ENCODE results near the gene WDR55. TPM values are rescaled to one million over a fixed set of nuclear protein-coding genes. Genes with fewer than 3 reads are reported as not detected.

The WDR55 gene
- polyA plus RNA-seq, 1 of the 3 experiments (the other 2 are of a cell fraction), result 28.3 TPM

DNA sequence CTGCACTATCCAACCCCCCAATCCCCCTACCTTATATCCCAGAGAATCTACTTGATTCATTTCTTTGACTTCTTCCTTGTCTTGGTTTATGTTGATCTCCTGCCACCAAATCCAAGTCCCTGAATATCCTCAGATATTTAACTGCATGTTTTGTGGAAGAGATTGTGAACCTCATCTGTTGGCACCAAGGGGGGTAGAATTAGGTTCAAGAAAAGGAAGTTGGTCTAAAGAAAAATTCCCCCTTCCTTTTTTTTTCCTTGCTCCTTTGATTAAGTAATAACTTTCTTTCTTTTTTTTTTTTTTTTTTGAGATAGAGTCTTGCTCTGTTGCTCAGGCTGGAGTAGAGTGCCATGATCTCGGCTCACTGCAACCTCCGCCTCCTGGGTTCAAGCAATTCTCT, 31.2 kb upstream of the WDR55 start (continued):
- TF ChIP-seq, protein P1, sequence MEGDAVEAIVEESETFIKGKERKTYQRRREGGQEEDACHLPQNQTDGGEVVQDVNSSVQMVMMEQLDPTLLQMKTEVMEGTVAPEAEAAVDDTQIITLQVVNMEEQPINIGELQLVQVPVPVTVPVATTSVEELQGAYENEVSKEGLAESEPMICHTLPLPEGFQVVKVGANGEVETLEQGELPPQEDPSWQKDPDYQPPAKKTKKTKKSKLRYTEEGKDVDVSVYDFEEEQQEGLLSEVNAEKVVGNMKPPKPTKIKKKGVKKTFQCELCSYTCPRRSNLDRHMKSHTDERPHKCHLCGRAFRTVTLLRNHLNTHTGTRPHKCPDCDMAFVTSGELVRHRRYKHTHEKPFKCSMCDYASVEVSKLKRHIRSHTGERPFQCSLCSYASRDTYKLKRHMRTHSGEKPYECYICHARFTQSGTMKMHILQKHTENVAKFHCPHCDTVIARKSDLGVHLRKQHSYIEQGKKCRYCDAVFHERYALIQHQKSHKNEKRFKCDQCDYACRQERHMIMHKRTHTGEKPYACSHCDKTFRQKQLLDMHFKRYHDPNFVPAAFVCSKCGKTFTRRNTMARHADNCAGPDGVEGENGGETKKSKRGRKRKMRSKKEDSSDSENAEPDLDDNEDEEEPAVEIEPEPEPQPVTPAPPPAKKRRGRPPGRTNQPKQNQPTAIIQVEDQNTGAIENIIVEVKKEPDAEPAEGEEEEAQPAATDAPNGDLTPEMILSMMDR (IDR thresholded peaks at IDR 0.05), result no peak
- TF ChIP-seq SIN3A (IDR thresholded peaks at IDR 0.05; ENCODE audit: borderline replicate concordance, low read depth, low read length), result no peak

GRCh38 chr5:140634103-140634502, 30.6 kb upstream of the WDR55 start:
- Histone ChIP-seq H3K36me3 (replicated peaks in 1 of 2; ENCODE audit: control insufficient read depth in 1 of 2, insufficient read depth in 2 of 2, low read length in 1 of 2) (no peaks in the 10 kb centered on the region), H3K4me1 (ENCODE audit: control insufficient read depth in 1 of 2, insufficient read depth in 2 of 2, low read depth in 1 of 2, low read length in 1 of 2) (peaks cover 0 to 3% of the 10 kb centered on the region in 2 experiments; a peak in 1 of 4 replicates), H3K79me2 (ENCODE audit: insufficient read depth) (no peaks in the 10 kb centered on the region), H3K27ac (ENCODE audit: low read depth in 2 of 2, low read length in 1 of 2) (no peak overlapping the region), H3F3A (replicated peaks; ENCODE audit: insufficient read depth) (no peaks in the 10 kb centered on the region), H3K9me3 (no peaks in the 10 kb centered on the region), H3K9me2 (no peaks in the 10 kb centered on the region), H3K27me3 (ENCODE audit: insufficient read depth) (no peaks in the 10 kb centered on the region), H2AFZ (ENCODE audit: low read depth) (no peak overlapping the region), H3K4me3 (ENCODE audit: low read depth in 2 of 2, low read length in 1 of 2) (no peak overlapping the region), H4K20me1 (ENCODE audit: insufficient read depth) (no peaks in the 10 kb centered on the region), H3K4me2 (no peak overlapping the region), H3K9ac (no peak overlapping the region)
- ChIA-PET POLR2A (no interaction called here), CTCF (interaction anchor here (0.6 to 1.7 kb wide), 3 partner anchors 45 to 278 kb away, joined by 3 to 6 read pairs (median 3); no protein-coding TSS in a partner anchor)
- no peak for TF ChIP-seq JUND (IDR thresholded peaks at IDR 0.05)
- TF ChIP-seq USF2 (IDR thresholded peaks at IDR 0.05; ENCODE audit: borderline replicate concordance, low read depth, low read length), result no peak
- TF ChIP-seq MEF2A (IDR thresholded peaks at IDR 0.05; ENCODE audit: borderline replicate concordance, low read depth), result no peak
- no peak for TF ChIP-seq RXRA (IDR thresholded peaks at IDR 0.05; ENCODE audit: borderline replicate concordance, low read depth)
- no peak for TF ChIP-seq SMC3 (IDR thresholded peaks at IDR 0.05; ENCODE audit: low read depth, low read length)
- TF ChIP-seq, protein P2, sequence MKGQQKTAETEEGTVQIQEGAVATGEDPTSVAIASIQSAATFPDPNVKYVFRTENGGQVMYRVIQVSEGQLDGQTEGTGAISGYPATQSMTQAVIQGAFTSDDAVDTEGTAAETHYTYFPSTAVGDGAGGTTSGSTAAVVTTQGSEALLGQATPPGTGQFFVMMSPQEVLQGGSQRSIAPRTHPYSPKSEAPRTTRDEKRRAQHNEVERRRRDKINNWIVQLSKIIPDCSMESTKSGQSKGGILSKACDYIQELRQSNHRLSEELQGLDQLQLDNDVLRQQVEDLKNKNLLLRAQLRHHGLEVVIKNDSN (IDR thresholded peaks at IDR 0.05; ENCODE audit: borderline replicate concordance, low read depth), result no peak
- TF ChIP-seq, protein P1 (IDR thresholded peaks at IDR 0.05), result no peak
- TF ChIP-seq RAD21 (IDR thresholded peaks at IDR 0.05; ENCODE audit: low read length), result no peak
- TF ChIP-seq YY1 (IDR thresholded peaks at IDR 0.05; ENCODE audit: low read depth), result no peak
- no peak for TF ChIP-seq TEAD4 (IDR thresholded peaks at IDR 0.05; ENCODE audit: borderline replicate concordance, insufficient read depth)
- TF ChIP-seq SIN3A (IDR thresholded peaks at IDR 0.05; ENCODE audit: borderline replicate concordance, low read depth, low read length), result no peak
- no peak for TF ChIP-seq IRF3 (IDR thresholded peaks at IDR 0.05; ENCODE audit: low read depth, low read length)
- no peak for TF ChIP-seq EP300 (IDR thresholded peaks at IDR 0.05; ENCODE audit: borderline replicate concordance in 1 of 2, low read depth in 1 of 2, low read length in 1 of 2)
- TF ChIP-seq NFIC (IDR thresholded peaks at IDR 0.05; ENCODE audit: borderline replicate concordance), result no peak
- TF ChIP-seq GATA2 (CRISPR knock-in tag; IDR thresholded peaks at IDR 0.05), result no peak
- DNase-seq, result no peak
- WGBS (ENCODE audit: low lambda C conversion rate), result 68% methylated on average over 3 of the region's 3 CpGs

All from SK-N-SH (cell line).